Lower leg skin (tissue), 4 donors: ENCODE data around the gene KRT3. TPM values are rescaled to one million over a fixed set of nuclear protein-coding genes. Genes with fewer than 3 reads are reported as not detected.

Experiments used
- DNase-seq, 2 donors: peaks; one replicate each; pipeline ENCODE4 v3.0.0-alpha.2; 2019; ENCODE audit warnings: low spot score in 2 of 2
- H3K4me3 ChIP-seq: fragments of 200-600 bp; sonication (generic); 2 replicates; pipeline ENCODE4 v1.5.1; 2017; ENCODE audit warnings: mild to moderate bottlenecking, low read depth; ENCODE audit not compliant: poor library complexity, severe bottlenecking
- CTCF ChIP-seq, 3 donors: fragments of 450-650 bp; IDR thresholded peaks; one replicate each; pipeline ENCODE4 v1.5.1; 2016; ENCODE audit warnings: antibody characterized with exemption in 3 of 3, mild to moderate bottlenecking in 3 of 3, moderate library complexity in 2 of 3
- POLR2A ChIP-seq, 2 donors: fragments of 450-650 bp; IDR thresholded peaks; one replicate each; pipeline ENCODE4 v1.6.1; 2016 to 2017; ENCODE audit warnings: antibody characterized with exemption in 2 of 2, mild to moderate bottlenecking in 1 of 2, moderate library complexity in 1 of 2
- WGBS, 2 donors: methylation state at CpG; one replicate each; pipeline ENCODE4 v1.1.5; 2018; 5-methylcytosine and 5-hydroxymethylcytosine counted together
- intact Hi-C: fragments of 100-400 bp; cut with DNase I; formaldehyde crosslinking; loops from one replicate; pipeline ENCODE4 v1.15.0; 2023; ENCODE audit warnings: low total_unique reads
- total RNA-seq, 4 donors: library from RNA; depleted of rRNA; stranded (reverse); fragments of >200 nt; gene quantifications; one replicate each; pipeline ENCODE4 v1.1.0, GENCODE V29; 2016

Gene KRT3
- total RNA-seq, 4 donors from 2014 or later: not detected

- 23 to 45% methylated on average over 46 to 49 of the region's 50 CpGs for WGBS, 2 donors
- no peak for TF ChIP-seq POLR2A (IDR thresholded peaks at IDR 0.05)
- no peak for TF ChIP-seq CTCF (IDR thresholded peaks at IDR 0.05)
- DNase-seq: no peak
- H3K4me3 ChIP-seq: no peak overlapping the region
- intact Hi-C loops: no loop called here
These were observed 6.1 kb downstream of the KRT3 start for GRCh38 chr12:52789637-52790426.

- no peak for DNase-seq
- 95% methylated on average over 11 of the region's 11 CpGs for WGBS, 2 donors
- TF ChIP-seq POLR2A (IDR thresholded peaks at IDR 0.05) (no peak), CTCF (IDR thresholded peaks at IDR 0.05) (no peak)
- intact Hi-C loops: no loop called here
- no peak overlapping the region for H3K4me3 ChIP-seq
These were observed 6.9 kb downstream of the KRT3 start for GRCh38 chr12:52788876-52789636.

GRCh38 chr12:52788192-52788875 is 7.6 kb downstream of the KRT3 start:
- intact Hi-C loops: no loop called here
- WGBS, 2 donors: 77 to 88% methylated on average over 6 of the region's 6 CpGs
- peak in 1 of 2 donors; percentile 60 for DNase-seq
- H3K4me3 ChIP-seq: no peak overlapping the region
- TF ChIP-seq CTCF (IDR thresholded peaks at IDR 0.05) (no peak), POLR2A (IDR thresholded peaks at IDR 0.05) (no peak)

GRCh38 chr12:52787324-52788191 is 8.4 kb downstream of the KRT3 start:
- TF ChIP-seq POLR2A (IDR thresholded peaks at IDR 0.05) (no peak), CTCF (IDR thresholded peaks at IDR 0.05) (no peak)
- peak in 1 of 2 donors; percentile 68 for DNase-seq
- WGBS, 2 donors: 68 to 83% methylated on average over 6 of the region's 6 CpGs
- no peak overlapping the region for H3K4me3 ChIP-seq
- intact Hi-C loops: no loop called here

GRCh38 chr12:52784909-52785308 is 11.0 kb downstream of the KRT3 start:
- intact Hi-C loops: no loop called here
- H3K4me3 ChIP-seq: no peak overlapping the region
- DNase-seq: peak in 1 of 2 donors; percentile 52
- no peak for TF ChIP-seq CTCF (IDR thresholded peaks at IDR 0.05)
- no peak for TF ChIP-seq POLR2A (IDR thresholded peaks at IDR 0.05)
- WGBS, 2 donors: 83 to 95% methylated on average over 3 of the region's 3 CpGs
